Prostate gland (tissue), 2 donors: ENCODE results near the gene STAG2.

Experiments used
- CTCF ChIP-seq, 4 experiments: fragments of 200-600 bp in 2 of 4; fragments of 450-650 bp in 2 of 4; sonication (generic) in 2 of 4; IDR thresholded peaks; 1 replicate in 3 of 4; 2 replicates in 1 of 4; pipeline ENCODE4 v1.5.1; 2016 to 2019; ENCODE audit warnings: antibody characterized with exemption in 4 of 4, mild to moderate bottlenecking in 2 of 4, moderate library complexity in 2 of 4
- POLR2AphosphoS5 ChIP-seq: sonication (generic); formaldehyde crosslinking; IDR thresholded peaks from one replicate; pipeline ENCODE4 v1.6.1; 2017; ENCODE audit warnings: antibody characterized with exemption

- TF ChIP-seq CTCF (IDR thresholded peaks at IDR 0.05) (no peak), POLR2AphosphoS5 (no peak)
These were observed 10.5 kb downstream of the STAG2 start for GRCh38 chrX:123971982-123972381.
